IPS-NIHi7 (cell line): ENCODE results near the gene NCK1.
A peak's percentile ranks its signal among the peaks of the same experiment; 100 is the strongest.
"Not testable (repeated sequence)": the region's sequence is repeated elsewhere in the genome, so short reads cannot be mapped to it uniquely, and the experiment has no call there.

ENCODE experiments used
- DNase-seq: peaks from one replicate; pipeline ENCODE4 v3.0.0; 2012; ENCODE audit warnings: mixed read lengths; ENCODE audit errors: extremely low spot score

The NCK1 gene

DNA sequence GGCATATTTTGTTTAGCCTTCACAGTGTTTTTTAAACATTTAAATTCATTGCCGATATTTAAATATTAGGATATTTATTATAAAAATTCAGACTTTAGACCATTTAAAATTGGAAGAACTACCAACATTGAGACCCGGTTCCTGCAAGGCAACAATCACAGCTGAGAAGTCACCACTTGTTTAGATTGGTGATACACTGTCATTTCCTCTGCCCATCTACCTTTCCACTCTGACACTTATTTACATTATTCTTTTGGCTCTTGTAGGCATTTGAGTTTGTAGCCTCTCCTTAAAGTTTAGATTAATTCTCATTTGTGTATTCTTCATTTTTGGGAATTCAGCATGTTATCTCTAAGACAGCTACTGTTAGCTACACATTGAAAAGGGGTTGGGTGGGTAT lies 85.5 kb downstream of the NCK1 start:
- no peak for DNase-seq

DNA sequence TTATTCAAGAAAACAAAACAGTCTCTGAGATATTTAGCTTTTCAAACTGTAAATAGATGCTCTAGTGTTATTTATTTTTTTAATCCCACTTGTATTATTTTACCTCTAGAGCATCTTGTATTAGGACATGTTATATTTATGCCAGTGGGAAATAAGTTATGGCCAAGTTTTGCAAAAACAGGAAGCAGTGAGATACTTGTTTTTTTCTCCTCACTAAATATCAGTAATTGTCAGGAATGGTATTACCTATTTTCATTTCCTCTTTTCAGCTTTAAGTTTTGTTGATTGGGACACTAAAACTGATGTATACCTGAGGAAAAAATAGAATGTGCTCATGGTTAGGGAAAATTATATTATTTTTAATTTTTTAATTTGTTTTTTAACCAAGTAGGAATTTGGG lies 87.1 kb downstream of the NCK1 start:
- DNase-seq: no peak

DNA sequence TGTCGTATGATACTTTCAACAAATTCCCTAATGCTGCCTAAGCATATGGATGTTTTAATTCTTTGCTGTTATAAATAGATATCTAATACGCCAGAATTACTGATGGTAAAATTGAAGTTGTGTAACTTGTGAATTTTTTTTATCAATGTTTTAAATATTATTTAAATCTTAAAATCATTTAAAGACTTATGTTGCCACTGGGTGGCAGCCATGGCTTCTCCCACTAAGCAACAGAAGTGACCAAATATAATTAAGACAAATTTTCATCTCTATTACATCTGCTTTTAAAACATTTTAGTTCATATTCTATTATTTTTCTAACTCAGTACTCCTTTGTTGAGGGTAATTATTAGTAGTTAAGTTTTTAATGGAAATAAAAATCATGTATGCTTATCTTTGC lies 87.7 kb downstream of the NCK1 start:
- no peak for DNase-seq

DNA sequence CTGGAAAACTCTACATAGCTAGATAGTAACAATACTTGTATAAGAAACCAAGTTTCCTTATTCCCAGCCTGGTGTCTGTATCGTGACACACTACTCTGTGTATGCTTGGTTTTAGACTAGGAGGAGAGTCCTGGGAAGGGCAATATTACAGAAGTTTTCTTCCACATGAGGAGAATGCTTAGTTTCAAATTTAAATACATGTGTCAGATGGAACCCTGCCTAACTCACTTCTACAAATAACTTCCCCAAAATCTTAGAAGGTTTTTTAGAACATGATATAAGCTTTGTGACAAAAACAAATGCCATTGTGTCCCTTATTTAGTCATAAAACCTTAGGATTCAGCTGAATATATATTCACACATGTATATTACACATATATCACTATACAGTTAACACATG lies 88.6 kb downstream of the NCK1 start:
- no peak for DNase-seq

DNA sequence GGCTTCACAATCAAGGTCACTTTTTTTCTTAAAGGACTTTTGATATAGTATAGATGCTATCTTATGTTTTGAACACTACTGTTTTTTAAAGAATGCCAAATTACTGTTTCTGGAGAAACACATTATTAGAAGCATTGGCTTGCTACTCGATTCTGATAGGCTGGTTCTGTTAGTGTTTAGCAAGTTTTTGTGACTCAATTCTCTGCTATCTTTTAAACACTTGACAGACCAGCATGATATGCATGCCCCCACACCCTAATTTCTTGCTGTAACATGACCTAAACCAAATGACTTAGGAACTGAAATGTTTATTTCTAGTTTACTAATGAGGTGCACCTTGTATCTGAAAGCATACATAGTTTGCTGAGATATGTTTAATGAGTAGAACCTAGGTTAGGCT lies 90.3 kb downstream of the NCK1 start:
- no peak for DNase-seq

DNA sequence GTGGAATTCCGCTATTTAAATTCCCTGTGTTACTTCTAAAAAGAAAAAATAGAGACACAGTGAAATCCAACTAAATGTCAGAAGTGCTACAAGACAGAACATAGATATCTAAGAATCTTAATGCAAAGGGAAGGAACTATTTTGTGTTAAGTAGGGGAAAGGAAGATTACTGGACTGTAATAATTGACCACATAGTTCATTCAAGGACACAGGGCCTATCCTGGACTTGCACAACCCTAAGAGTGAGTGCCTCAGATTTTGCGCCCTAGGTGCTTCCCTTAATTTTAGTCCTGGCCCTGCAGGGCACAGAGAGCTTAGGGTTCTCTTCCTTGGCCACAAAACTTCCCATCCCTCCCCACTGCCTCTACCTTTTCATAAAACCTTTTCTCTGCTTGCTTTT lies 92.2 kb downstream of the NCK1 start:
- no peak for DNase-seq

DNA sequence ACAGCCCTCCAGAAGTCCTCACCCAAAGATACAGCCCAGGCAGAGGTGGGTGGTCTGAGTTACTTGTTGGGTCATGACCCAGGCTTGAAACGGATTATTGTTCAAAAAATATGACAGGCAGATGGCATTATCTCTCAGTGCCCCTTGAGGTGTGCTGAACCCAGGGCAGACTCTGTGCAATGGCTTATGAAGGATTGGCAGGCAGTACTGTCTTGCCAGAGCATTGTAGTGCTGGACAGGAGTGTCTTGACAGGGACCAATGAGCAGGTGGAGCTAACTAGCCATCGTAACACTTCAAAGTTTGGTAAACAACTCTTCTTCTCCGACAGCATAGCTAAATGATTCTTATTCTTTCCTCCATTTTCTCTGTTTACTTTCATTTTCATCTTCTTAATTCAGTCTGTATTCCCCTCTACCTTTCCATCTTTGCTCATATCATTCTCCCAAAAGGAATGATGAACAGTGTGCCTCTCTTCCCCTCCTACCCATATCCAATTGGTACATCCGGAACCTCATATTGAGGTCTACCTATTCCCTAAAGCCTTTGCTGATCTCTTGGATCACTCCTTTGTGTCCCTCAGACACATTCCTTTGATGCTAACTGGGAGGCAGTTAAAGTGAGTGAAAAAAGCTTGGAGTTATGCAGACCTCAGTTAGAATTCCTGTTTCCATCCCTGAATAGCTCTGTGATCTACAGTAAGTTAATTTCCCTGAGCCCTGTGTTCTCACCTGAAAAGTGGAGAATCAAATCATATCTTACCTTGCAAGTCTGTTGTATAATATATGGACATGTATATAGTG lies 93.2 kb downstream of the NCK1 start:
- DNase-seq: no peak

DNA sequence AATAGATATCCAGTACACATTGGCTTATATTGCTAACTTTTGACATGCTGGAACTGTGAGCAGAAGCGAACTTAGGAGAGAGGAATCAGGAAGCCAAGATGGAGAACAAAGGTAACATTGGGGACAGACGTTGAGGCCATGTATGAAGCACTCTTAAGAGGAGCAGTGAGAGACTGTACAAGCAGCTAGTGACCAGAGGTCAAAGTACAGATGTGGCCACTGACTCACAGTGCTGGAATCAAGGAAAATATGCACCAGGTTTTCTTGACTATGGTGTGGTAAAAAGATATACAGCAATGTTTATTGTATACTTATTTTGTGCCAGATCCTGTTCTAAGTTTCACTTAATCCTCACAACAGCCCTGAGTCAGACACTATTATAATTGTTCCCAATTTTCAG lies 93.8 kb downstream of the NCK1 start:
- no peak for DNase-seq

DNA sequence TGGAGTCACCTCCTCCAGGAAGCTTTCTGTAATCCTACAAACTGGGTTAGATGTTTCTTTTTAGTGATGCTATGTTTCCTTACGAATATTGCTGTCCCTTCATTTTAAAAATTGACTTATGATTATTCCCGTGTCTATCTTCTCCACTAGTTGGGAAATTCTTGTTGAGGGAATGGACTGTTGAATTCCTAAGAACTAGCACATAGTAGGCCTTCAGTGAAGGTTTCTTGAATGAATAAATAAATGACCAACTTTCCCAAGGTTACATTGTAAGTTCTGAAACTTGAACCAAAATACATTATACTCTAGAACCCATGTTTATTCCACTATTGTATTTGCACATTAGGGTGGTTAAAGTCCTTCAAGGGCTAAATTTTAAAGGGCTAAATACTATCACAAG lies 95.0 kb downstream of the NCK1 start:
- DNase-seq: no peak

DNA sequence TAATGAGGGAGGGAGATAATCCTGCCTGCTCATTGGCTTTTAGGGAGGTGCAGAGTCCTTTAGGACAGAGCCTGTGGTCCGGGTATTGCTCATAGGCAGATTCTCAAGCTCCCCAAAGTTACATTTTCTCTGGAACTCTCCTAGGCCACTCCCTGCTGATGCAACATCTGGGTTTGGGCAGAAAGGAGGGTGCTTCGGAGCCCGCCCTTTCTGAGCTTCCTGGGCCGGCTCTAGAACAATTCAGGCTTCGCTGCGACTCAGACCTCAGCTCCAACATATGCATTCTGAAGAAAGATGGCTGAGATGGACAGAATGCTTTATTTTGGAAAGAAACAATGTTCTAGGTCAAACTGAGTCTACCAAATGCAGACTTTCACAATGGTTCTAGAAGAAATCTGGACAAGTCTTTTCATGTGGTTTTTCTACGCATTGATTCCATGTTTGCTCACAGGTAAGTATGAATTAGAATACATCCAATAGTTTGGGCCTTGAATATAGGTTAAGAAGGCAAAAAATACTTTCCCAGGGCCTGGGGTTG lies 95.8 kb downstream of the NCK1 start, which contains the start of gene IL20RB:
Gene IL20RB (plus strand): TSS at position 233 of the 538 bp plus-strand sequence. CDS start 131 bp downstream, at position 364.
- DNase-seq: no peak

DNA sequence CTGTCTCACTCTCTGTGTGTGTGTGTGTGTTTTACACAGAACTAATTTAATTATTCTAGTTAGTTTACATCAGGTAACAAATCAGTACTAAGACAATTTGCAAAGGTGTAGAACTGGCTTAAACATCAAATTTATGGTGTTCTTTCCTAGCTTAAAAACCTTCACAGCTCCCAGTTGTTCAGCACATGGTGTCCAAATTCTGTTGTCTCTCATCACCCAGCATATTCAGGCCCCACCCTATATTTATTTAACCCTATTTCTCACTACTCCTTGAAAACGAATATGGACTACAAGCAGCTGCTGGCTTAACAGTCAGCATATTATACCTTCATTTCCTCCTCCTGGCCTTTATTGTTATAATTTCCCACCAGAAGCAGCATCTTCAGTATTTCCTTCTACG lies 96.9 kb downstream of the NCK1 start:
- no peak for DNase-seq

DNA sequence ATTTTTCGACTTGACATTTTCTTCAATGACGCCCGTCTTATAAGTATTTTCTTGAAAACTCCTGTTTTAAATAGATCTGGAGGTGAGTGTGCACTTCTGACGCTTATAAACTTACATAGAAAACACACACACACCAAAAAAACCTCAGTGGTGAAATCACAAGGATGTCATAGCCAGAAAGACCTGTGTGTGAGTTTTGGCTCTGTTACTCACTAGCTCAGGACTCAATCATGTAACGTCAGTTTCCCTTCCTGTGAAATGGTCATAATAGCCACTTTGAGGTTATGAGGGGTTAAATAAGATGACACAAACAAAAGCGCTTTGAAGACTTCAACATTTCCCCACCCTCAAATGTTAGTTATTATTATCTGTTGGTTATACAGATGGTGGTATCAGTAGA lies 97.6 kb downstream of the NCK1 start:
- no peak for DNase-seq

DNA sequence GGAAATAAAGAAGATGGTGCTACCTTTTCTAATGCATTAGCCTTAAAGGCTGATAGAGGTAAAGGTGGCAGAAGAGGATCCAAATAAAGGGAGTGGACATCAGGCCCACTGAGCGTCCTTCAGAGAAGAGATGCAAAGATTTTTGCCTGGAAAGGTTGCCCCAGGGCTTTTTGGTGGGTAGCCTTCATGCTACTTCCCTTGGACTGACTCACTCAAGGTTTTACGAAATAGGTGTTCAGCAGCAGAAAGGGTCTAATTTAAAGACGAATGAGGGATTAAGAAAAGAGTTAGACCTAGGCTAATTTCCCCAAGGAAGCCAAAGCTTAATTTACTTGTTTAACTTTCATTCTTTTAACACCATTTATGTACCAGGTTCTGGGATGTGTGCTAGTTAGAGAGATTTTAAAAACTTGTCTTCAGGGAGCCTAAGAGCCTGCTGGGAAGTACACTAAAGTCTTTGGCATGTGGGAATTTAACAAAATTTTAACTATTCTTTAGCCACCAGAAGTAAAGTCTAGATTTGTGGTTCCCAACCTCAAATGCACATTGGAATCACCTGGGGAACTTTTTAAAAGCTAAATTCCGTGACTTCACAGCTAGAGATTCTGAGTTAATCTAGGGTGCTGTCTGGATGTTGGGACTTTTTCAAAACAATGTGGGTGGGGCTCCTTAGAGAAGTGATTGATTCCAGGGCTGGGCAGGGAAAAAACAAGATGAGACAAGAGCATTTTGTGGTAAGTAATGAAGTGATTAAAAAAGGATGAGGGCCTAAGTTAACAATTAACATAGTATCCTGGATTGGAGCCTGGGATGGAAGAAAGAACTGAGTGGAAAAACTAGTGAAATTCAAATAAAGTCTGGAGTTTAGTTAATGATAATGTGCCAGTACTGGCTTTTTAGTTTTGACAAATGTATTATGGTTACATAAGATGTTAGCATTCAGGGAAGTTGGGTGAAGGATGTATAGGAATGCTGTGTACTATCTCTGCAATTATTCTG lies 99.1 kb downstream of the NCK1 start:
- no peak for DNase-seq

DNA sequence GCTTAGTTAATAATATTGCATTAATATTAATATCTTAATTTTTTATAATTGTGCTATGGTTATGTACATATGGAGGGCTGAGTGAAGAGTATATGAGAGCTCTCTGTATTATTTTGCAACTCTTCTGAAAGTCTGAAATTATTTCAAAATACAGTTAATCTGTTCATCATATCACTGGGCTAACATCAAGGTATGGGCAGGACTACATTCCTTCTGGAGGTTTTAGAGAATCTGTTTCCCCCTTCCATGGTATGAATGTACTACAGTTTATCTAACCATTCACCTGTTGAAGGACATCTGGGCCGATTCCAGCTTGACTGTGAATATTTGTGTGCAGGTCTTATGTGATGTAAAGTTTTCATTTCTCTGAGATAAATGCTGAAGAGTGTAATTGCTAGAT lies 100.9 kb downstream of the NCK1 start:
- no peak for DNase-seq

DNA sequence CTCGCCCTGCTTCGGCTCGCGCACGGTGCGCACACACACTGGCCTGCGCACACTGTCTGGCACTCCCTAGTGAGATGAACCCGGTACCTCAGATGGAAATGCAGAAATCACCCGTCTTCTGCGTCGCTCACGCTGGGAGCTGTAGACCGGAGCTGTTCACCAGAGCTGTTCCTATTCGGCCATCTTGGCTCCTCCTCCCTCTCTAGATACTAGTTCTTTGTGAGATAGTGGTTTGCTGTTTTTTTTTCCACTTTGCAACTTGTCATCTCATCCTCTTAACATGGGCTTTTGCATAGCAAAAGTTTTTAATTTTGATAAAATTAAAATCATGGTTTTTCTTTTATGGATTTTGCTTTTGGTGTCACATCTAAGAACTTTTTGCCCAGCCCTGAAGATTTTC lies 107.5 kb downstream of the NCK1 start:
- DNase-seq: not testable (repeated sequence)

DNA sequence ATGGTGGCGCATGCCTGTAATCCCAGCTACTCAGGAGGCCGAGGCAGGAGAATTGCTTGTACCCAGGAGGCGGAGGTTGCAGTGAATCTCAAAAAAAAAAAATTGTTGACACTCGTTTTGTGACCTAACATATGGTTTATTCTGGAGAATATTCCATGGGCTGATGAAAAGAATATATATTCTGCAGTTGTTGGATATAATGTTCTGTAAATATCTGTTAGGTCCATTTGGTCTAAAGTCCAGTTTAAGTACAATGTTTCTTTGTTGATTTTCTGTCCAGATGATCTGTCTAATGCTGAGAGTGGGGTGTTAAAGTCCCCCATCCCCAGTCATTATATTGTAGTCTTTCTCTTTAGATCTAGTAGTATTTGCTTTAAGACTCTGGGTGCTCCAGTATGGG lies 111.3 kb downstream of the NCK1 start:
- DNase-seq: no peak

DNA sequence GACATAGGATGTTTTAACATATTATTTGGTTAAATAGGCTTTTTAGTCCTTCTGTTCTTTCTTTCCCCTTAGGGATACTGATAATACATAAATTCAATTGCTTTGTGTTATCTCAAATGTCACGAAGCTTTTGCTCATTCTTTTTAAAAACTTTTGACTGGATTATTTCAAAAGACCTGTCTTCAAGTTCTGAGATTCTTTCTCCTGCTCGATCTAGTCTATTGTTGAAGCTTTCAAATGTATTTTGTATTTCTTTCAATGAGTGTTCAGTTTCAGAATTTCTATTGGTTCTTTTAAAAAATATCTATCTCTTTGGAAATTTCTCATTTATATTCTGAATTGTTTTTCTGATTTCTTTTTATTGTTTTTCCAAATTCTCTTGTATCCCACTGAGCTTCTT lies 112.7 kb downstream of the NCK1 start:
- no peak for DNase-seq

DNA sequence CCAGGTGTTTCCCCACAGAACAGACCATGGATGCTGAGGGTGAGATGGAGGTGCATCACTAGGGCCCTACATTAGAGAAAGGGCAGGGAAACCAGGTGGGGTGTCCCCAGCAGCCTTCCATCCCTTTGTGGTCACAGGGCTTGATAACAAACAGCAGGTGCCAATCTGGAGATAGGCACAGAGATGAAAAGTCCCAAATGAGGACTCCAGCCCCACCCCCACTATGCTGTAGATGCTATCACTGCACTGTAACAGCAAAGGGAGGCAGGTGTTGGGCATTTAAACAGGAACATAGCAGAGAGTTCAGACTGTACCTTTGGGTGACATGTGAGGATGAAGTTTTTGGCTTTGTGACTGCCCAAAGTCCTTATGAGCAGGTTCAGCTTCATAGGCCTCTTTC lies 117.2 kb downstream of the NCK1 start:
- DNase-seq: peak; percentile 3

DNA sequence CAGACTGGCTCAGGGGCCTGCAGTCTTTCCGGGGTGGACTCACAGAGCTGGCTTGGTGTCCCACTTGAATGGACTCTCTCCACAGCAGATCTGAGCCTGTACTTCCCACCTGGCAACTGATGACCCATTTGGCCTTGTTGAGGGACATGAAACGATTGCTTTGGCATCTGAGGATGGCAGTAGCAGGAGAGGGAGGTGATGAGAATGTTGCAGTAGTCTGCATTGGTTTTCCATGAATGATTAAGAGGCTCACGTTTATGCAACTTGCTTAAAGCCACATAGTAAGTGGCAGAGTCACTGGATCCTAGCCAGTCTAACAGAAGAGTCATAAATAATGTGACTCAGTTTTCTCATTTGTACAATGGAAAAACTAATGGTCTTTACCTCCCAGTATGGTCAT lies 117.7 kb downstream of the NCK1 start:
- DNase-seq: no peak

DNA sequence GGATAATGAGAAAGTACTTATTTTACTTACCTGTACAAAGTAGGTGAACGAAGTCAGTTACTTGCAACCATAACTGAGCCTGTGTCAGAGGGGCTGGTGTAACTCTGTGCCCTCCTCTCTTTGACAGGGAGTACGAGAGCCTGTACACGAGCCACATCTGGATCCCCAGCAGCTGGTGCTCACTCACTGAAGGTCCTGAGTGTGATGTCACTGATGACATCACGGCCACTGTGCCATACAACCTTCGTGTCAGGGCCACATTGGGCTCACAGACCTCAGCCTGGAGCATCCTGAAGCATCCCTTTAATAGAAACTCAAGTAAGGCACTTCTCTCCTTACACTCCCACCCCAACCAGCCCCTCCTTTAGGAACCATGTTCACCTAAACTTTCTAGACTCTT lies 120.0 kb downstream of the NCK1 start:
- DNase-seq: no peak

DNA sequence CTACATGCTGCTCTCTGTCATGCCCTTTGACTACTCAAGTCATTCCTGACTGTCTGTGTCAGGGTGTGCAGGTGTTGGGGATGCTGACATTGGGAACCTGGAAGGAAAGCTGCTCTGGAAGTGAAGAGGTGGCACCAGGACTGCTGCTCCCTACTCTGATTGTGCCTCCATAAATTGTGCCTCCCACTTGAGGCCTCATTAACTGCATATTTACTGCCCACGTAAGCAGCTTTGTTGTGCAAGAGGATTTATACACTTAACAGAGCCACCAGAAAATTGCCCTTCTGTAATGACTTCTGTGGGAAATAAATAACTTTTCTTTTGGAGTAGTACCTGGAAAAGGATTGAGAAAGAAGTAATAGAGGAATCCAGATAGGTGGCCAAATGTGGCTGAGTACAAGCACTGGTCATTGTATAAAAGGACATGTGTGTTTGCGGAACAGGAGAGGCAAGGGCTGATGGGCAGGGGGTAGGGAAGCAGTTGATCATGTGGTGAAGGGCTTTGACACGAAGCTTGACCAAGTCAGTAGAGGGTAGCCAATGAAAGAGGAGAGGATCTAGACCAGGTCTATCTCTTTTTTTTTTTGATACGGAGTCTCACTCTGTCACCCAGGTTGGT lies 120.6 kb downstream of the NCK1 start:
- DNase-seq: no peak

DNA sequence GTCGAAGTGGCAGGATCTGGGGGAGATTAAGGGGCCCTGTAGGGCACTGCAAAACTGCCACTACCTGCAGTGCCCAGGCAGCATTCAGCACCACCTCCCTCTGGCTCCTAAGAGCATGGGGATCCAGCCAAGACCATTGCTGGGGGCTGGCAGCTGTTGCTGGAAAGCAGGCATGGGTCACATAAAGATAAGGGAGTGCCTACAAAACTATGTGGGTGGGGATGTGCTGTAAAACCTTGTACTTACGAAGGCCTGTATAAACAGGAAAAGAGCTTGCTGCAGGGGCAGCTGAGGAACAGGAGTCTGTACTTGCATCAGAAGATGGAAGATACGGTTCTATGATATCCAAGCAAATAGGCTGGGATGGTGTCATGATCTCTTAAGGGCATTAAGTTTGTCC lies 122.8 kb downstream of the NCK1 start:
- peak; percentile 11 for DNase-seq
